Activated CD8-positive, alpha-beta T cell treated with anti-CD3 and anti-CD28 coated beads, Interleukin-2, amount 10 ng/mL, durations not matched to agents 7 days and 5 days (primary cell): Measurements from ENCODE around the gene PCED1A. TPM values are rescaled to one million over a fixed set of nuclear protein-coding genes. Genes with fewer than 3 reads are reported as not detected.

ENCODE experiments used
- ATAC-seq: fragments of 150-1000 bp; cut with Tn5 transposase; one replicate; pipeline ENCODE4 v1.10.0; 2021; ENCODE audit warnings: moderate library complexity
- CTCF ChIA-PET: fragments of 350-600 bp; sonication (Branson Sonifier 250); formaldehyde crosslinking; loops from one replicate; lab custom pipeline; 2021; ENCODE audit warnings: antibody characterized with exemption; lab: Charles Lee
- POLR2A ChIA-PET: fragments of 350-600 bp; sonication (Branson Sonifier 250); formaldehyde crosslinking; loops from one replicate; lab custom pipeline; 2021; ENCODE audit warnings: antibody characterized with exemption; lab: Charles Lee
- DNase-seq: peaks from one replicate; pipeline ENCODE4 v3.0.0-alpha.2; 2020
- H3K27ac Mint-ChIP-seq: one replicate; pipeline ENCODE4 v1.8.0; 2021; ENCODE audit warnings: mild to moderate bottlenecking, mixed read lengths
- H3K27me3 Mint-ChIP-seq: one replicate; pipeline ENCODE4 v1.8.0; 2021; ENCODE audit warnings: low read depth, mixed read lengths
- H3K36me3 Mint-ChIP-seq: one replicate; pipeline ENCODE4 v1.8.0; 2021; ENCODE audit warnings: low read depth, mixed read lengths
- H3K4me1 Mint-ChIP-seq: one replicate; pipeline ENCODE4 v1.8.0; 2021; ENCODE audit warnings: low read depth, mixed read lengths
- H3K4me3 Mint-ChIP-seq: one replicate; pipeline ENCODE4 v1.8.0; 2021; ENCODE audit warnings: mild to moderate bottlenecking, mixed read lengths
- H3K9me3 Mint-ChIP-seq: one replicate; pipeline ENCODE4 v1.8.0; 2022; ENCODE audit warnings: mixed read lengths; ENCODE audit not compliant: insufficient read depth
- total RNA-seq, 2 experiments: library from RNA; stranded (reverse); gene quantifications; one replicate each; pipeline ENCODE4 v1.2.3, GENCODE V29; 2021

PCED1A gene
- total RNA-seq, 2 experiments from 2014 or later = 17.3 to 17.9 TPM

GRCh38 chr20:2825761-2826160 is 14.7 kb downstream of the PCED1A start:
- no peak for DNase-seq
- peak overlapping the region; percentile 36 for H3K4me3 Mint-ChIP-seq

GRCh38 chr20:2822073-2822472 is 18.4 kb downstream of the PCED1A start:
- peak overlapping the region; percentile 25 for H3K4me3 Mint-ChIP-seq
- peak; percentile 82 for DNase-seq
- CTCF ChIA-PET = interaction anchor here (0.7 to 1.6 kb wide), 4 partner anchors 10 to 22 kb away, joined by 3 to 6 read pairs (median 4); no protein-coding TSS in a partner anchor
- H3K9me3 Mint-ChIP-seq = no peaks in the 10 kb centered on the region
- peak; percentile 90 for ATAC-seq
- no peaks in the 10 kb centered on the region for H3K36me3 Mint-ChIP-seq
- H3K4me1 Mint-ChIP-seq = peaks cover 32% of the 10 kb centered on the region
- peaks cover 47% of the 10 kb centered on the region for H3K27me3 Mint-ChIP-seq
- POLR2A ChIA-PET = no interaction called here
- H3K27ac Mint-ChIP-seq = no peak overlapping the region

More at GRCh38 chr20:2825761-2826160, 14.7 kb downstream of the PCED1A start:
- ChIA-PET CTCF (interaction anchor here (0.6 to 1.4 kb wide), 2 partner anchors 11 to 337 kb away, joined by 3 read pairs; no protein-coding TSS in a partner anchor), POLR2A (interaction anchor here (0.6 kb wide), 1 partner anchor 21 kb away, joined by 3 read pairs; no protein-coding TSS in a partner anchor)
- no peaks in the 10 kb centered on the region for H3K9me3 Mint-ChIP-seq
- peak; percentile 48 for ATAC-seq
- peaks cover 44% of the 10 kb centered on the region for H3K27me3 Mint-ChIP-seq
- no peaks in the 10 kb centered on the region for H3K36me3 Mint-ChIP-seq
- peaks cover 26% of the 10 kb centered on the region for H3K4me1 Mint-ChIP-seq
- H3K27ac Mint-ChIP-seq = no peak overlapping the region

- CTCF ChIA-PET = interaction anchor here (0.6 to 1.6 kb wide), 5 partner anchors 11 to 45 kb away, joined by 3 to 6 read pairs (median 4); no protein-coding TSS in a partner anchor
- Mint-ChIP-seq H3K9me3 (no peaks in the 10 kb centered on the region), H3K36me3 (no peaks in the 10 kb centered on the region), H3K27ac (no peak overlapping the region), H3K4me1 (peaks cover 24% of the 10 kb centered on the region), H3K4me3 (peak overlapping the region; percentile 40), H3K27me3 (peaks cover 39% of the 10 kb centered on the region)
- POLR2A ChIA-PET = no interaction called here
- DNase-seq (no peak), ATAC-seq (peak; percentile 16)
Measured at GRCh38 chr20:2820896-2821869, 19.3 kb downstream of the PCED1A start.

GRCh38 chr20:2820084-2820895 is 20.2 kb downstream of the PCED1A start:
- ATAC-seq = no peak
- Mint-ChIP-seq H3K4me3 (no peak overlapping the region), H3K27me3 (peaks cover 38% of the 10 kb centered on the region), H3K4me1 (peaks cover 18% of the 10 kb centered on the region), H3K36me3 (no peaks in the 10 kb centered on the region), H3K9me3 (no peaks in the 10 kb centered on the region), H3K27ac (no peak overlapping the region)
- no peak for DNase-seq
- POLR2A ChIA-PET = no interaction called here
- CTCF ChIA-PET = no interaction called here

GRCh38 chr20:2817891-2818595 is 22.4 kb downstream of the PCED1A start:
- Mint-ChIP-seq H3K4me1 (peaks cover 18% of the 10 kb centered on the region), H3K4me3 (no peak overlapping the region), H3K36me3 (no peaks in the 10 kb centered on the region), H3K27me3 (peaks cover 51% of the 10 kb centered on the region), H3K9me3 (no peaks in the 10 kb centered on the region), H3K27ac (no peak overlapping the region)
- CTCF ChIA-PET = no interaction called here
- ATAC-seq = no peak
- no peak for DNase-seq
- POLR2A ChIA-PET = interaction anchor here (1.0 kb wide), 1 partner anchor 22 kb away, joined by 4 read pairs; the partner anchor contains the start of genes PCED1A and VPS16

GRCh38 chr20:2817341-2817726 is 23.1 kb downstream of the PCED1A start:
- ChIA-PET POLR2A (interaction anchor here (1.0 kb wide), 1 partner anchor 23 kb away, joined by 4 read pairs; the partner anchor contains the start of genes PCED1A and VPS16), CTCF (no interaction called here)
- ATAC-seq (no peak), DNase-seq (no peak)
- Mint-ChIP-seq H3K27me3 (peaks cover 56% of the 10 kb centered on the region), H3K9me3 (peaks cover under 1% of the 10 kb centered on the region), H3K36me3 (no peaks in the 10 kb centered on the region), H3K27ac (no peak overlapping the region), H3K4me1 (peaks cover 18% of the 10 kb centered on the region), H3K4me3 (no peak overlapping the region)

- peaks cover 61% of the 10 kb centered on the region for H3K27me3 Mint-ChIP-seq
Measured at GRCh38 chr20:2816583-2817340, 23.7 kb downstream of the PCED1A start.

GRCh38 chr20:2816030-2816582 is 24.3 kb downstream of the PCED1A start, which contains the start of gene TMEM239:
TMEM239 (plus strand) TSS chr20:2816364; CDS start chr20:2816555, 191 bp downstream.
- peaks cover 8% of the 10 kb centered on the region for H3K4me1 Mint-ChIP-seq
- DNase-seq (no peak), ATAC-seq (no peak)
- no peak within 1 kb of the TSS for H3K4me3 Mint-ChIP-seq
- H3K36me3 Mint-ChIP-seq = no peaks in the 10 kb centered on the region
- H3K9me3 Mint-ChIP-seq = peaks cover 6% of the 10 kb centered on the region
- H3K27me3 Mint-ChIP-seq = peaks cover 61% of the 10 kb centered on the region
- H3K27ac Mint-ChIP-seq = no peak within 1 kb of the TSS
- ChIA-PET CTCF (no interaction called here), POLR2A (no interaction called here)

More at GRCh38 chr20:2816583-2817340, 23.7 kb downstream of the PCED1A start:
- Mint-ChIP-seq H3K27ac (no peak overlapping the region), H3K4me1 (peaks cover 13% of the 10 kb centered on the region), H3K36me3 (no peaks in the 10 kb centered on the region), H3K4me3 (no peak overlapping the region), H3K9me3 (peaks cover 6% of the 10 kb centered on the region)
- CTCF ChIA-PET = no interaction called here
- ATAC-seq (peak; percentile 56), DNase-seq (no peak)
- POLR2A ChIA-PET = interaction anchor here (0.7 kb wide), 1 partner anchor 770 kb away, joined by 3 read pairs; no protein-coding TSS in a partner anchor

- Mint-ChIP-seq H3K36me3 (no peaks in the 10 kb centered on the region), H3K27me3 (peaks cover 60% of the 10 kb centered on the region), H3K4me3 (no peak overlapping the region), H3K9me3 (peaks cover 6% of the 10 kb centered on the region), H3K27ac (no peak overlapping the region), H3K4me1 (peaks cover 6% of the 10 kb centered on the region)
- DNase-seq (no peak), ATAC-seq (no peak)
- CTCF ChIA-PET = no interaction called here
- POLR2A ChIA-PET = no interaction called here
Measured at GRCh38 chr20:2815242-2815900, 25.1 kb downstream of the PCED1A start.

GRCh38 chr20:2814587-2815051 is 25.8 kb downstream of the PCED1A start, which contains the start of gene C20orf141:
C20orf141 (plus strand) TSS chr20:2814987; CDS start chr20:2815185, 198 bp downstream.
- ATAC-seq (no peak), DNase-seq (no peak)
- POLR2A ChIA-PET = no interaction called here
- Mint-ChIP-seq H3K36me3 (no peaks in the 10 kb centered on the region), H3K9me3 (peaks cover 6% of the 10 kb centered on the region), H3K4me1 (peaks cover 4% of the 10 kb centered on the region), H3K4me3 (no peak within 1 kb of the TSS), H3K27me3 (peaks cover 54% of the 10 kb centered on the region), H3K27ac (no peak within 1 kb of the TSS)
- CTCF ChIA-PET = no interaction called here
